Central memory CD4-positive, alpha-beta T cell (primary cell): ENCODE measurements around the gene GCSH.
A peak's percentile ranks its signal among the peaks of the same experiment; 100 is the strongest.

Source experiments
- DNase-seq: peaks from one replicate; pipeline ENCODE4 v3.0.0; 2022

The GCSH gene

DNA sequence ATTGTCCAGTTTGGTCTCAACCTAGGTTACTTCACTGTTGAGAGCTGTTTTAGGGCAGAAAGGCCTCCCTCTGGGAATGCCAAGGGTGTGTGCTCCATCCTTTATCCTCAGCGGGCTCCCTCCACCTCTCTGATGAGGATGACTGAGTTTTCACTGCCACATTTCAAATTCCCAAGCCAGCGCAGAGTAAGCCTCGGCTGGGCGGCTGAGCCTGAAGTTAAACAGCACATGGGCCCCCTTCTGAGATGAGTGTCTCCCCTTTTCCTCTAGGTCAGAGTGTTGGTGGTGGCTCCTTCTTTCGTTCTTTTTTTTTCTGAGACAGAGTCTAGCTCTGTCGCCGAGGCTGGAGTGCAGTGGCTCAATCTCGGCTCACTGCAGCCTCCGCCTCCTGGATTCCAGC, 5.5 kb upstream of the GCSH start:
- no peak for DNase-seq

DNA sequence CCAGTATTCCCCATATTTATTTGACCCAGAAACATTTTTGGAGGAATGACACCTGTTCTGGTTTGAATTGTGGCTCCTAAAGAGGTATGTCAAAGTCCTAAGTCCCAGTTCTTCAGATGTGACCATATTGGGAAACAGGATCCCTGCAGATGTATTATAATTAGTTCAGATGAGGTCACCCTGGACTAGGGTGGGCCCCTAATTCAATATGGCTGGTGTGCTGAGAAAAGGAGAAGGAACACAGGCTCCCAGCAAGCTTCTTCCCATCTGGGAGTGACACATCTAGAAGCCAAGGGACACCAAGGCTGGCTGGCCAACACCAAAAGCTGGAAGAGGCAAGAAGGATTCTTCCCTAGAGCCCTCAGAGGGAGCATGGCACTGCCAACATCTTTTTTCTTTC, 3.8 kb upstream of the GCSH start:
- no peak for DNase-seq

DNA sequence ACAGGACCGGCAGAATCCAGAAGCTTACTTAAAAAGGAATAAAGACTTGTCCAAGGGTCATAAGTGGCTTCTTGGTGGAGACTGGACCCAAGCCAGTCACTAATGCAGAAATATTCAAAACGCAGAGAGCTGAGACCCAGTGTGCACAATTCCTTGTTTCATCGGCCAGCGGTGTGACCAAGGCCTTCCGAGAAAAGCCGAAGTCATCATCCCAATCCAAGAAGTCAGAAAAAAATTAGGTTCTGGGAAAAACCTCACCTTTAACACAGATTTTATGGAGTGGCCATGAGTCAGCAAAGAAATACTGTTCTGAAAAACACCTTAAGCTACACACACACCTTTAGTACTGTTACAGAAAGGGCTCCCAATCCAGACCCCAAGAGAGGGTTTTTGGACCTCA, 1.0 kb upstream of the GCSH start:
- DNase-seq, result no peak

DNA sequence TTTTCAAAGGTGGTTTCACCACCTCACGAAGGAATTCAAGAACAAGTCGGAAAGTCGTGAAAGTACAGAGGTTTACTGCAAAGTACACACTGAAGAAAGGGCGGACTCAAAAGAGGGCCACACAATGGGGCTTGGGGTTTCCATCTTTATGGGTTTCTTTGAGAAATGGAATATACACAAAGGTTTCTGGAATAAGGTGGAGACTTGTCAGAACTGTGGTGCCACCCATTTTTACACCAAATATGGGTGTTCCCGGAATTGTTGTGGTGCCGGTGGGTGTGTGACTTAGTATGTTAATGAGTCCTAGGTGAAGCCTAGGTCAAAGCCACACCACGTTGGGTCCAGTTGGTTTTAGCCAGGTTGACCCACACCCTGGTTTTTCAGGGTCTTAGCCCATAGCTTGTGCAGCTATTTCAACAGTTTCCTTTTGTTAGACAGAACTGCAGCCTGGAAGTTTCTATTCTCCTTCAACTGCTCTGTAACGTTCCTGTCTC, 567 bp upstream of the GCSH start:
- DNase-seq, result no peak

DNA sequence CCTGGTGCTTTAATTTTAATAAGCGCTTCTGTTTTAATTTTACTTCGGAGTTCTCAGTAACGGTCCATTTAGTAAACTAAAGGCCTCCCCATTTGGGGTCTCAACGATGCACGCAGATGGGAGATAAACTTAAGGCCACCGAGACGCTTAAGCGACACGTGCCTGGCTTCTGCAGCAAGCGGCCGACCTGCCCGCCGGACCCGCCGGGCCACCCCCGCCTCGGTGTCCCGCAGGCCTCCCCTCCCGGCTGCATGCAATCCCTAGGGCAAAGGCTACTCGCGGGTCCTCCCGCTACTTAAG, 592 bp downstream of the GCSH start:
- no peak for DNase-seq

DNA sequence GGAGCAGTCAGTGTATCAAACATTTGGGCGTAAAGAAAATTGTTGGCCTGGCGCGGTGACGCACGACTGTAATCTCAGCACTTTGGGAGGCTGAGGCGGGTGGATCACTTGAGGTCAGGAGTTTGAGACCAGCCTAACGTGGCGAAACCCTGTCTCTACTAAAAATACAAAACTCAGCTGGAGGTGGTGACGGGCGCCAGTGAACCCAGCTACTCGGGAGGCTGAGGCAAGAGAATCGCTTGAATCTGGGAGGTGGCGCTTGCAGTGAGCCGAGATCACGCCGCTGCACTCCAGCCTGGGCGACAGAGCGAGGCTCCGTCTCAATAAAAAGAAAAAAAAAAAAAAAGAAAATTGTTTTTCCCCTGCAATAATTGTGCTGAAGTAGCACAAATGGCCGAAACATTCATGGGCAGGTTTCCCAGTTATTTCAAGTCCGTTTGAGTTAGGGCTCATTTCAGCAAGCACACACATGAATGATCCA, 1.4 kb downstream of the GCSH start:
- no peak for DNase-seq

DNA sequence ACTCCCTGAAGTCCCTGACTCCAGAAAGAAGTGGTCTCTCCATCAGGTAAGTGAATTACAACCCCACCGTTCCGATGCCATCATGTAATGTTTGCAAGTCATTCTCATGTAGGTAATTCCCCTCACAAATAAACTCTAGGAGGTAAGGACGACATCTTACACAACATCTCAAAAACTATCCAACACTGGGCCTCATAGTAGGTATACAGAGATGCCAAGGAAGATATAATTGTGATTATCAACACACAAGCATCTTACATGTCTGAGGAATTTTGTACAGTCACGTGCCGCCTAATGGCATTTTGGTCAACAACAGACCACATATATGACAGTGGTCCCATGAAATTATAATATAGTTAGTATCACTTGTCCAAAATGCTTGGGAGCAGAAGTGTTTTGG, 7.4 kb downstream of the GCSH start:
- no peak for DNase-seq

DNA sequence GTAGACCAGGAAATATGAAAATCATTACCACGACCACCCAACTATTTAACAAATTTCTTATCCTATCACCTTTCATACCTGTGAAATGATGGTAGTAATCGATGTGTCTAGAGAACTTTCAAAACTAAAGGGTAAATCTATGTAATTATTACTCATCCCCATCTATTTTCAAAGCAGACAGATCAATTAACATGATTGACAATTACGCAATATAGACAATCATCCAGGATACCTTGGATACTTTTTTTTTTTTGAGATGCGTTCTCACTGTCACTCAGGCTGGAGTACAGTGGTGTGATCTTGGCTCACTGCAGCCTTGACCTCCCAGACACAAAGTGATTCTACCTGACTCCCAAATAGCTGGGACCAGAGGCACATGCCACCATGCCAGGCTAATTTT, 15.2 kb downstream of the GCSH start:
- no peak for DNase-seq

DNA sequence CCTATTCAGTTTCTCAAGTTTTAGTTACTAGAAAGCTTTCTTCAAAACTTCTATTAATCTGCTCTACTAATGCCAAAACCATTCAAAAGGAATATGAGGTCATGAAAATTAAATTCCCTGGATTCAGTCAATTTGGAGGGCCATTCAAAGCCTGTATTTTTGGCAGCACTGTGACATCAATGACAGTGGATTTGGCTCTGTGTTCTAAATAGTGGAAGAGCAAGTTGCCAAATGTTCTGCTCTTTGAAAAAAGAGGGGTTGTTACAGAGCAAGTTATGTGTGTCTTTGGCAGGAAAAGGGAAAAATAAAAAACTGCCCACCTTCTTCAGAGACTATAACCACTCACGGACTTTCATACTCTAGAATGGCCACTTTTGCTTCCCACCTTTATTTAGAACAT, 16.0 kb downstream of the GCSH start:
- no peak for DNase-seq

DNA sequence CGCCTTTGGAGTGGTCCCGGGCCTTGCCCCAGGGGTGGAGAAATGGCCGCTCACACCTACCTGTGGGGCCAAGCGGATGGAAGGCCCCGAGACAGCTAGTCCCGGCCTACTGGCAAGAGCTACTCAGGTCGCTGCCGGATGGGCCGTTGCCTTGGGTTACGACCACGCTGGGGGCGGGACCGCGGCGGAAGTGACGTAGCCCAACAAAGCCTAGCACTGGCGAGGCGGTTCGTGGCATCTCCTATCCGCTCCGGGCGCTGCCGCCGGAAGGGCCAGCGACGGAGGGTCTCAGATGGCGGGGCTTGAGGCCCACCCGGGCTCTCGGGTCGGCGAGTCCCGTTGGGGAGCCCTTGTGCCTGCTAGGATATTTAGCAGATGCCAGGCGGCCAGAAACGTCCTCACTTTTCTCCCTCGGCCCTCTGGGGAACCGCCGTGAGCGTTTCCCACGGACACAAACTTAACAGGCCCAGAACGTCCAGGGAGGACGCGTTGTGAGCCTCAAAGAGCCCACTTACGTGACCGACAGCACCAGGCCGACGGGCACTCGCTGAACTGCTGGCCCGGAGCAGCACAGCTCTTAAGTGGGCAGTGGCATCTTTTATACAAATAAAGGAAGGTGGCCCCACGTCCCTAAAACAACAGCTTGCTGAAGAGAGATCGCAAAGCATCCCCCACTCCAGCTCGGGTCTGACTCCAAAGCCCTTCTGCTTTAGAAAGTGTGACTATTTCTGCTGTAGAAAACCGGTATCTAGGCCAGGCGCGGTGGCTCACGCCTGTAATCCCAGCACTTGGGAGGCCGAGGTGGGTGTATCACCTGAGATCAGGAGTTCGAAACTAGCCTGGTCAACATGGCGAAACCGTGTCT, 18.9 kb downstream of the GCSH start, which contains the start of gene C16orf46:
TSS of gene C16orf46 (minus strand) at position 163 of the 865 bp plus-strand sequence. CDS start 13,283 bp downstream, outside the sequence.
- peak; percentile 95 for DNase-seq

DNA sequence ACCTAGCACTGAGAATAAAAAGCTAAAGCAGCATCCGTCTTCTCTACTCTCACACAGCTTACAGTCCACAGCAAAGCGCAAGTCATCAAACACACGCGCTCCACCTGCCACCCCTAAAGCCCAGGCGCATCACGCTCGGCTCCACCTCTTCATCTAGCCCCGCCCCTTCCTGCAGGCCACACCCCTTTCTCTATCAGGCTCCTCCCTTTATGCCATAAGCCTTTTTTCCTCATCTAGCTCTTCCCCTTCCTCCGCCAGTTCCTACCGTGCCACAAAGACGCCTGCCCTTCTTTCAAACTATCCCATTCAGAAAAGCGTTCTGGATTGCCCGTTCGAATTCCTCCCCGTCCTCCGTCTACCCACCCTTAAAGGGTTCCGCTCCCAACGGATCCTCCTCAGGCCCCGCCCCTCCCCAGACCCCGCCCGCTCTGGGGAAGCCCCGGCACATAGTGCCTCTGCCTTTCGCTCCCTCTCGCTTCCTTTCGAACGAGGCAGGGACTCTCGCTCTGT, 19.6 kb downstream of the GCSH start:
- DNase-seq, result peak; percentile 92

DNA sequence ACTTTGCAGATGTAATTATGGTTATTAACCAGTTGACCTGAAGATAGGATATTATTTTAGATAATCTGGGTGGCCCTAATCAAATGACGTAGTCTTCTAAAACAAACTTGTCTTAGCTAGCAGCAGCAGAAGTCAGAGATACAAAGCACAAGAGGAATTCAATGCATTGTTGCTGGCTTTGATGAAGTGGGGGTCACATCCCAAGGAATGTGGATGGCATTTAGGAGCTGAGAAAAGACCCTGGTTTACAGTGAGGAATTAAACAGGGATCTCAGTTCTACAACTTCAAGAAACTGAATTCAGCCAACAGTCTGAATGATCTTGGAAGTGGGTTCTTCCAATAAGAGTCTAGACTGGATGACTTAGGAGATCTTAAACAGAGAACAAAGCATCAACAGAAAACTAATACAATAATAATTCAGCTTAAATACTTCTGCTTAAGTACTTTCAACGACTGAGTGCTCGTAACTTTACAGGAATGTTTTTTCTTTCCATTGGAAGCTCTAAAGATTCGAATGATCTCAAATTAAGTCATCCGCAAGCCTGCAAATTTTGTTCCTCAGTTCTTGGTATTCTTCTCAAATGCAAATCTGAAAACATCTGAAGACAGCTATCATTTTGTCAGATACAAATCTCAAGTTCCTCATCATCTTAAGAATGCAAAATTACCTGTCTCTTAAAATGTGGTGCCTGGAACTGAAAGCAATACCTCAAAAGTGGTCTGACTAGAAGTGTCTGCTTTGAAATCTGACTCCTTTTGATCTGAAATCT, 22.4 kb downstream of the GCSH start:
- DNase-seq, result no peak

DNA sequence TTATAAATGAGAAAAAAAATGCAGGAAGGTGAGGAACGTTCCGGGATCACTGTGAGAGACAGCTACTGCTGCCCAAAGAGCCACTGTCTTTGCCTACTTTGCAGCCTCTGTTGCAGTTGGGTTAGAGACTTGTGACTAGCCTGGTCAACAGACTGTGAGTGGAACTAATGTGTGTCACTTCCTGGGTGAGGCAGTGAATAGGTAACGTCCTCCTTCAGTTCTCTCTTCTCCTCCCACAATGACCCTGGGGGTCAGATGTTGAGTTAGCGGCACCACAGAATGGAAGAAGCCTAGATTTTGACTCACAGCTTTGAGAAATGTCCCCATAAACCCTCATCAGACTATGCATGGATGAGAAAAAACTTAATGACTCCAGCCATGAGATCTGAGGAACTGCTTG, 24.4 kb downstream of the GCSH start:
- no peak for DNase-seq

DNA sequence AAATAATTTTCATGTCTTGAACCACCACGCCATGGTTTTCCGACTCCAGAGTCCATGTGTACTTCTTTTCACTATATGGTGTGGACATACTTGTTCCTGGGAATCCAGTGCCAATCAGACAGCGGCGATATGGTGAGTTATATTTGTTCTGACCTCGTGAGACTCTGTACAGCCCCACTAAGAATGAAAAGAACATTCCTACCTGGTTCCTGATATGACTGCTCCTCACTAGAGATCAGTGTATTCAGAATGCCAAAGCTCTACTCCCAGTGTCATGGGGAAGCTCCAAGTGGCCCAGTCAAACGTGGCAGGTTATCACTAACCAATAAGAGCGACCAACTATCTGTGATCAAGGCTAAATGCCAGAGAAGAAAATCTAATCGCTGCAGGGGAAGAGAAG, 25.2 kb downstream of the GCSH start:
- no peak for DNase-seq

DNA sequence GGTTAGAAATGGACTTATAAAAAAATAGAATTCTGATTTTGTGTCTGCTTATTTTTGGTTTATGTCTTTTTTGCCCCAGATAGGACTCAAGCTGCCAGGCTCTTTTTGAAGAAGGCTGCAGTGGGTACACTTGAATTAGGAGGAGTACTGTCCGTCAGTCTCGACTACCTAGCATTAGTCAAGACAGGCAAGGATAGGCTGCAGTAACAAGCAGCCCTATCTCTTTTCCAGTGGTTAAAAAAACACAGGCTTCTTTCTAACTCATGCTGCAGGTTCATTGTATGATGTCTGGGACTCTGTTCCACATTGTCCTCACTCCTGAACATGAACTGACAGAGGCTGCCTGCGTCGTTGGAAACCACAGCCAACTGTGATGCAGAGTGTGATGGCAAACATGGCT, 27.1 kb downstream of the GCSH start:
- no peak for DNase-seq

DNA sequence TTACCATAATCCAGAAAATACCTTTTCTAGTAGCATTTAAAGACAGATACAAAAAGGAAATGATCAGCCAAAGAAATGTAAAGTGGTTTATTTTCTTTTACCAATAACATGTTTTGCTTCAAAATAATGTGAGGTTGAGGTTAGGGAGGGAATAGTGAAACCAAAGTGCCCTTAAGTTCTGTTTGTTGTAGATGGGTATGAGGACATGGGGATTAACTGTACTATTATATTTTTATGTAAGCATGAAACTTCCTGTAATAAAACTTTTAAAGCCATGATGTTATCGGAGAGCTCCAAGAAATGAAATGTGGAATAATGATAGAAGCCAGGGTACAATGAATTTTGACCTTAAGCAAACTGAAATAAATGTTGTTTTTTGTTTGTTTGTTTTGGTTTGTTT, 29.0 kb downstream of the GCSH start:
- DNase-seq, result no peak

DNA sequence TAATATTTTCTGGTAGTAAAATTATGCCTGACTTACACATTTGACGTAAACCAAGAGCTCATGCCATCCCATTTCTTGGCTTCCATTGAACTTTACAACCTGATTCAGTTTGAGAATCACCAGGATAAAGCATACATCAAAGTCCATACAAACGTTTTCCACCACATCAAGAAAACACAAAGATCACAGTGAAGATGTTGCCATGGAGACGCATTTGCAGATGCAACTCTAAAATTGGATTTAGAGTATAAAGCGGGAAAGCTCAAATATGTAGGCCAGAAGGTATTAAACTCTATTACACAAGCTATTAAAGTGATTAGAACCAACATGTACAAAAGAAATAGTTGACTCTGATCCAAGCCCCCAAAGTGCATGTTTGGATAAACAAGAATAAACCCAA, 29.5 kb downstream of the GCSH start:
- no peak for DNase-seq

DNA sequence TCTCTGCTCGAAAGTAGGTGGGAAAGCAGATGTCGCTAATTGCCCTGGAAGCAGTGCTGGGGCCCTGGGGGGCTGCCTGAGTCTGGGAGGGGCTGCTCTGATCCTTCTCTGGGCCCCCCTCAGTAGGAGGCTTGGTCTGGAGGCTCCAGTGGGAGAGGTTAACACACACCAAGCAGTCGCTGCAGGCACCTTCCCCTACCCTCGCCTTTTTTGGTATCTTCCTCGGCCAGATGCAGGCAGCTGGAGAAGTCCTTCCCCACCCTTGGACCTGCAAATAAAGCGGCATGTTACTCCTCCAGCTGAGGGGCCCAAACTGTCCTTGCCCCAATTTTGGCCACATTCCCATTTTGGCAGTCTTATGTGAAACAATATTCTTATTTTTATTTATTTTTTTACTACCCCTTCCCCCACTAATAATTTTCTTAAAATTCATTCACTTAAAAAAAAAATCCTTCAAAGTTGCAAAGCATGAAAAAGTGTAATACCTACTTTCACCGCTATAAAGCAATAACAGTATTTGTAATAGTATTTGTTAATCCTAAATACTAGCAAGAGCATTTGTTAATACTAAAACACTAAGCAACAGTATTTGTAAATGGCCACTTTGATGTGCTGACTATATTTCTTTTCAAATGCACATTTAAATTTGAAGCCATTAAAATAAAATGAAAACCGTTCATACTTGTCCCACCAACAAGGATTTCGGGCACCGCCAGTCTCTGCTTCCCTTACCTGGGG, 34.2 kb downstream of the GCSH start:
- DNase-seq, result no peak

DNA sequence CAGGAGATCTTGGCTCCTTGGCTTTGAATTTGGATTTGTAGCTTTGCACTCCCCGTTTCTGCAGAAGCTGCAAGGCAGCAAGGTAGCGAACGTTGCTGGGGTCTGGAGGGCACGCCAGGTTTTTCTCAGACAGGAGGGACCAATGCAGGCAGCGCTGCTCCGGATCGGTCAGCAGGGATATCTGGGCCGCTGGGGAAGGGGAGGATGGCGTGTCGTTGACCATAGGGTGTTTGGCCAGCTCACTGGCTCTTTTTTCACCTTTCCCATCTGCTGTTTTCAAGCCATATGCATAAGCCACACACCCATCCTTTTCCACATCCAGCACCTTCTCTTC, 34.9 kb downstream of the GCSH start:
- no peak for DNase-seq

DNA sequence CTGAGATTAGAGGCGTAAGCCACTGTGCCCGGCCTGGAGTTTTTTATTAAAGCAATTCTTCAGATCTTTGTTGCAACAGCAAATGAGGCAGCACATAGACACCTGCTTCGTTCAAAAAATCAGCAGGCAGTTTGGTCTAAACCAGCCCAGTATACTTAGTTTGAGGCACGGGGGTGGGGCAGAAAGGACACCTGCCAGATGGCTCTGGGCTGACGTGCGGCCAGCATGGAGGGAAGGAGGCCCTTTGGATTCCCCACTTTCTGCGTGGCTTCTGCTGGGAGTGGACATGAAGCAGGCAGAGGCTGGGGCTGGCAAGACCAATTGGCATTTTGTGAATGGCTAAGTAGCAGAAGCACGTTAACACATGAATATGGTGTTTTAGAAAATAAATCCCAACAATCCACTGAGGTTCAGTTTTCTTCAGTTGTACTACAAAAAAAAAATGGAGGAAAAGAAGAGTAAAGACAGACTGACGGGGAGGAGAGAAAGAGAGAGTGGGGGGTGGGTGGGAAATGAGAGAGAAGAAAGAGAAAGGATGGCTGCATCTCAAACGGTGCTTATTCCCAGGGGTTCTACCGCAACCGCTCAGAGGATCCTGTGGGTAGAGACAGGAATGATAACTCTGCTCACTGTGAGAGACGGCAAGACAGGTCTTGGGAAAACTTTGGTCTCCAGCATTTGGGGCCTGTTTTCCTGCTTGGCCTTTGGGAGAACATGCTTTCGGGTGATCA, 35.5 kb downstream of the GCSH start:
- DNase-seq, result no peak

DNA sequence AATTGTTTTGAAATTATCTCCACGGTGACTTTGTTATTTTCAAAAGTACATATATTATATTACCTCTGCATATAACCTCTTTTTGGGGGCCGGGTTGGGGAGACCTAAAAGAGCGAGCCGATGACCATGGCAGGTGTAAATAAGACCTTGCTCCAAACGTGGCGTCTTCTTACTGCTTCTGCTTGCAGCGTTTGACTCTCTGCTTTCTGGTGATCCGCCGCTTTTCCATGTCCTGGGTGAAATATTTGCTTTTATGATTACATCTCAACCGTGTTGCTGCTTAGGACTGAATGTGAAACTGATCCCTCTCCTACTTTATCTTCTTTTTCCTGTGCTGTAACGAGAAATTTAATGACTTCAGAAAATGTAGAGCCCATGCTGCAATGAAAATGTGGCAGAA, 42.4 kb downstream of the GCSH start:
- DNase-seq, result no peak

DNA sequence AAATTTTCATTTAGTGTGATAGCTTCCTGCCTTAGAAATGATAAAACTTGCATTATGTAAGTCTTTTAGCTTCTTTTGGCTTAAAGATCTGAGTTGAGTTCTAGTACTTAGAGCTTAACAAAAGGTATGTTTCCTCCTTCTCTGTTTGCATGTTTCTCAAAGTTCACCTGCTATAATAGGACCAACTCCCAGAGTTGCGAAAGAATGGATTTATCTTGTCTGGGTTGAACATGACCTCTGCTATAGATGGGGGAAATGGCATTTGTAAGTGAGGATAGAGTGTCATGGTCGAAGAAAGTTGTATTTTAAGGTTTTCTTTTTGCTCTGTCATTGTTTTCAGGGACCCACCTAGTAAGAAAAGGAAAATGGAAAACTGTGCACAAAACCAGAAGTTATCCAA, 53.4 kb downstream of the GCSH start:
- no peak for DNase-seq

DNA sequence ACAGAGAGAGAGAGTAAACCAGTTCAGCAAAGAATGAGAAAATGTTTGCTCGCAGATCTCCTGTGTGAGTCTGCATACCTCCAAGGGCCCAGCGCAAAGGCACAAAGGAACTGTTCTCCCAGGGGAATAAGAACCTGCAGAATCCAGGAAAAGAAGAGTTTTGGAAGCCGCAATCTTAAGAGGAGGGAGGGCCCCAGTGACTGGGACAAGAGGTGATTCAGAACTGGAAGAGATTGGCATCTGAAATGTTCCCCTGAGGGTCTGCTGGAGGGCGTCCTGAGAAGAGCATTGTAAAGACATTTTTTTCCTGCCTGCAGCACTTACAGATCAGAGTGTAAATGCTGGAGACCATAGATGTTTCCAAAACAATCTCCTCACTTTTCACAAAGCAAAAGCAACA, 54.5 kb downstream of the GCSH start:
- DNase-seq, result no peak
